IPS-15b (cell line): ENCODE results near the gene PGLYRP1.

Experiments used
- H3K27me3 ChIP-seq: one replicate; pipeline ENCODE4 v1.6.1; 2013; ENCODE audit warnings: low read length; ENCODE audit not compliant: control insufficient read depth, insufficient read depth
- H3K36me3 ChIP-seq: one replicate; pipeline ENCODE4 v1.6.1; 2013; ENCODE audit warnings: low read length; ENCODE audit not compliant: control insufficient read depth, insufficient read depth
- H3K4me1 ChIP-seq: one replicate; pipeline ENCODE4 v1.6.1; 2013; ENCODE audit warnings: mild to moderate bottlenecking, low read length; ENCODE audit not compliant: control insufficient read depth, insufficient read depth
- H3K4me3 ChIP-seq: one replicate; pipeline ENCODE4 v1.5.1; 2013; ENCODE audit warnings: low read depth, low read length
- H3K9ac ChIP-seq: one replicate; pipeline ENCODE4 v1.6.1; 2013; ENCODE audit warnings: low read depth, mild to moderate bottlenecking, low read length
- H3K9me3 ChIP-seq: one replicate; pipeline ENCODE4 v1.6.1; 2013; ENCODE audit warnings: mild to moderate bottlenecking, low read length; ENCODE audit not compliant: control insufficient read depth, insufficient read depth

Gene PGLYRP1

DNA sequence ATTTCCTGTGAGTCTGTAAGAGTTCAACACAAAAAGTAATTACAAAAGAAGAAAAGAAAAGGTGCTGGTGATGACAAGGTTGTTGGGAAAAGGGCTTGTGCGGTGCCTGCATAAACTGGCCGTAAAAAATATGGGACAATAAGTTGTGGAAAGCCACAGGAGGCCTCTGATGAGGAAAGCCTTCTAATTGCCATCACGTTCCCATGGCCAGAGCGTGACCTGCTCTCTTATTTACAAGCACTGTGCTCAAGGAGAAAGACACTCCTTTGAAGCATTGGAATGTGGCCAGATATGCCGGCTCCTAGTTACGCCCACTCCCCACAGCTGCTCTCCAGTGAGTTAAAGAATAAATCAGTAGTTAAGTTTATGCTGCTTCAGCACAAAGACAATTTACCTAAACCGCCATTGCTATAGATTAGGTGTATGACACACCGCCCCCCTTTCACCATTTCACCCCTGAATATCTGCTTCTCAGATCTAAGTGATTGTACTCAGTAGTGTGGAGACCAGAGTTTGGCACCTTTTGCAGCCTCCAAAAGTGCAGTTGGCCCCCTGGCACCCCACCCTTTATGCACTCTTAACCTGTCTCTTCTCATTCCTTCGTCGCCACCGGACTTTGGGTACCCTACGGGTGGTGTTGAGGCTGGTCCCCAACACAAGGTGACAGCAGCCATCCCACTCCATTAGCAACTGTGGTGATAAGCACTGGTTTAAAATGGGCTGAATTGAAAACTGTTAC is 8.1 kb upstream of the PGLYRP1 start:
- Histone ChIP-seq H3K9me3 (no peaks in the 10 kb centered on the region), H3K27me3 (no peaks in the 10 kb centered on the region), H3K4me1 (no peaks in the 10 kb centered on the region), H3K36me3 (peaks cover 3% of the 10 kb centered on the region), H3K4me3 (no peak overlapping the region), H3K9ac (no peak overlapping the region)

- H3K27me3 ChIP-seq, result no peaks in the 10 kb centered on the region
Measured at GRCh38 chr19:46025835-46026234, 3.0 kb upstream of the PGLYRP1 start.

DNA sequence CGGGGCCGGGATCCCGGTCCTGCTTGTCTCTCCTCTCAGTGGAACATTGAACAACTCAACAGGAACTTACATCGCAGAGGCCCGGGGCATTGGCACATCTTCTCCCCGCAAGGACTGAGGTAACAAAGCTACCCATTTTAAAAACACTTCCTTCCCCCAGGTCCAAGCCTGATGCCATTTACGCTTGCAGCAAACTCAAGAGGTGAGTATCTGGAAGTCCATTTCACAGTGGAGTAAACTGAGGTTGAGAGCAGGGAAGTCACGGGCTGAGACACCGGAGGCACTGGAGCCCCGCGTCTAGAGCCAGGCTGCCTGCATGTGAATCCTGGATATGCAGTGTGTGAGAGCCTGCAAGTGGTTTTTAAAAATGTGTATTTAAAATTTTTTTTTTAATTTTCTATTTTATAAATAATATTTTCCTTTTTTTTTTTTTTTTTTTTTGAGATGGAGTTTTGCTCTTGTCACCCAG is 492 bp upstream of the PGLYRP1 start:
- peaks cover 3% of the 10 kb centered on the region for H3K4me1 ChIP-seq
- no peak overlapping the region for H3K9ac ChIP-seq
- H3K4me3 ChIP-seq, result no peak overlapping the region
- peaks cover 10% of the 10 kb centered on the region for H3K36me3 ChIP-seq
- H3K9me3 ChIP-seq, result no peaks in the 10 kb centered on the region
- H3K27me3 ChIP-seq, result no peaks in the 10 kb centered on the region

More at GRCh38 chr19:46025835-46026234, 3.0 kb upstream of the PGLYRP1 start:
- peaks cover 3% of the 10 kb centered on the region for H3K36me3 ChIP-seq
- peaks cover 3% of the 10 kb centered on the region for H3K4me1 ChIP-seq
- H3K9ac ChIP-seq, result no peak overlapping the region
- no peaks in the 10 kb centered on the region for H3K9me3 ChIP-seq
- H3K4me3 ChIP-seq, result no peak overlapping the region

DNA sequence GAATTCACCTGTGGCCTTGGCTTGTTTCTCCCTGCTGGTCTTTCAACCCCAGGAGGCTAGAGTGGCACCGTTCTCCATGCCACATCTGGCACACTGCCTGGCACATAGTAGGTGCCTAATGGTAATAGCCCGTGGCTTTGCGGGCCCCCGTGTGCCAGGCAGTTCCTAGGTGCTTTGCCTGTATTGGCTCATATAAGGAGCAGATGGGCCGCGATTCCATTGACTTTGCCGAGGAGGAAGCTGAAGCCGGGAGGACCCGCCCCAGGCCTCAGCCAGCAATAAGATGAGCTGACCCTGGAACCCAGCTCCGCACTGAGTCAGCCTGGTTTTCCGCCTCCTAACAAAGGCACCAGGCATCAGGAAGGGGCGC is 807 bp downstream of the PGLYRP1 start:
- Histone ChIP-seq H3K36me3 (peaks cover 14% of the 10 kb centered on the region), H3K9me3 (no peaks in the 10 kb centered on the region), H3K4me3 (no peak overlapping the region), H3K4me1 (peaks cover 3% of the 10 kb centered on the region), H3K27me3 (no peaks in the 10 kb centered on the region), H3K9ac (no peak overlapping the region)

- H3K36me3 ChIP-seq, result peaks cover 11% of the 10 kb centered on the region
- H3K4me1 ChIP-seq, result peaks cover 3% of the 10 kb centered on the region
- H3K27me3 ChIP-seq, result no peaks in the 10 kb centered on the region
- H3K9ac ChIP-seq, result peak overlapping the region; percentile 39
- no peak overlapping the region for H3K4me3 ChIP-seq
- no peaks in the 10 kb centered on the region for H3K9me3 ChIP-seq
Measured at GRCh38 chr19:46021531-46022041, 1.3 kb downstream of the PGLYRP1 start.

- H3K27me3 ChIP-seq, result peaks cover 7% of the 10 kb centered on the region
- H3K9ac ChIP-seq, result no peak overlapping the region
- no peaks in the 10 kb centered on the region for H3K9me3 ChIP-seq
- H3K4me3 ChIP-seq, result no peak overlapping the region
- peaks cover 3% of the 10 kb centered on the region for H3K4me1 ChIP-seq
- H3K36me3 ChIP-seq, result peaks cover 10% of the 10 kb centered on the region
Measured at GRCh38 chr19:46020819-46021125, 2.1 kb downstream of the PGLYRP1 start.

DNA sequence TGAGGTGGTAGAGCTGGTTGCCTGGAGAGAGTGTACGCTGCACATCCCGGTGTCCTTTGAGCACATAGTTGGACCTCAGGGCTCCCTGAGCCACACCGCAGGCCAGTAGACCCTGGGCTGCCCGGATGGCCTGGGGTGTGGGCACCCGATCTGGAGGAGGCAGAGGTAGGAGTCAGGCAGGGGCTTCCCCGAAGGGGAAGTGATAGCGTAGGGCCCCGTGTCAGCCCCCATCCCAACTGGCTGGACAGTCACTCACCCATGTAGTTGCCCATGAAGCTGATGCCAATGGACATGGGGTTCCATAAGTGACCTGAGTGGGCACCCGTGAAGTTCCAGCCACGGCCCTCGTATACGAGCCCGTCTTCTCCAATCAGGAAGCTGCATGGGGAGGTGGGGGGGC is 3.6 kb downstream of the PGLYRP1 start:
- Histone ChIP-seq H3K4me1 (peaks cover 8% of the 10 kb centered on the region), H3K36me3 (peaks cover 10% of the 10 kb centered on the region), H3K4me3 (no peak overlapping the region), H3K9ac (no peak overlapping the region), H3K27me3 (peaks cover 17% of the 10 kb centered on the region), H3K9me3 (no peaks in the 10 kb centered on the region)

DNA sequence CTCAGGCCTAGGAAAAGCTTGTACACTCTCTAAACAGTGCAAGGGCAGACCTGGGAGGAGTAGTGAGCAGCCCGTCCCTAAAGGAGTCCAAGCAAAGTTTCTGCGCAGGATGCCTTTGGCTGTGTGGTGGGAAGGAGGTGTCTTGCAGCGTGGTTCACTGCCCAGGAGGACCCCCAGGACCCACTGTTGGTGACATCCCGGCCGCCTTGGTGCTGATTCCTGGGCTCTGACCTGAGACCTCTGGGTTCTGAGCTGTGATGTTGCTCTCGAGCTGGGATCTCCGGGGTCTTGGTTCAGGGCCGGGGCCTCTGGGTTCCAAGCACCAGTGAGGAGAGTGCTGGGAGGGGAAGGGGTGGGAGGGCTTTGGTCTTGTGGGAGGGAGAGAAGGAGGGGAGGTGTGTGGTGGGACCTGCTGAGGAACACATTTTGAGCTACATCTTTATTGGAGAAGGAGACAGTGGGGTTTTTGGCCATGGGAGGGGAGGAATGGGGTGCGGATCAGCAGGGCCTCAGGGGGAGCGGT is 4.1 kb downstream of the PGLYRP1 start:
- Histone ChIP-seq H3K9me3 (no peaks in the 10 kb centered on the region), H3K27me3 (peaks cover 20% of the 10 kb centered on the region), H3K4me3 (no peak overlapping the region), H3K36me3 (peaks cover 10% of the 10 kb centered on the region), H3K9ac (no peak overlapping the region), H3K4me1 (peaks cover 8% of the 10 kb centered on the region)

DNA sequence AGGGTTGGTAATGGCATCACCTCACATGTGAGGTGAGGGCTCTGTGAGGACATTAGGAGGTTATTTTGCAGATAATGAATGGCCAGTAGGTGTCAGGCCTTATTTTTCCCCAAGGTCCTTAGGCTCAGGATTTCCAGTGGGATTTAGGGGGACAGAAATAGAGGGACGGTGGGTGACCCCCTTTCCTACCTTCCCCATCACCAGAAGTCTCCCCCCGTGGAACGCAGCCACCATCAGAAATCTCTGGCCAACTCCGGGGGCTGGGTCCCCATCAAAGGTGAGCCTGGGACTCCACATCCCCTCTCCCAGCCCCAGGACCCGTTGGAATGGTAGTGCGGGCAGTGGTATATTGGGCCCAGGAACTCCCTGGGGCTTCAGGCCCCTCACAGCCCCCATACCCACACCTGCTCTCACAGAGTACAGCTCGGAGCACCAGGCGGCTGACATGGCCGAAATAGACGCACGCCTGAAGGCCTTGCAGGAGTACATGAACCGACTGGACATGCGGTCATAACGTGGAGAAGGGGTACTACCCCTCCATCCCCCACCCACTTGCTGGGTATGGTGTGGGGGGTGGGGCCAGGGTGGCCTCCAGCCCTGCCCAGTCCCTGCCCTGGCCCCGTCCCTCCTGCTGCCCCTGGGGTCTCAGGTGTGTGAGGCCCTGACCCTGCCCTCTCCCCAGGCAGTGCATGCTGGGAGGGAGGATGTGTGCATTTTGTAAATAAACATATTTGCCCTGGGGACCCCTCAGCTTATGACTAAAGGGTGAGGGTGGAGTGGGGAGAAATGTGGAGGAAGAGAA is 4.8 kb downstream of the PGLYRP1 start:
- Histone ChIP-seq H3K9me3 (no peaks in the 10 kb centered on the region), H3K9ac (no peak overlapping the region), H3K27me3 (peaks cover 20% of the 10 kb centered on the region), H3K36me3 (peaks cover 10% of the 10 kb centered on the region), H3K4me3 (no peak overlapping the region), H3K4me1 (peaks cover 8% of the 10 kb centered on the region)

- no peaks in the 10 kb centered on the region for H3K9me3 ChIP-seq
- peaks cover 20% of the 10 kb centered on the region for H3K27me3 ChIP-seq
- no peak overlapping the region for H3K4me3 ChIP-seq
- peaks cover 8% of the 10 kb centered on the region for H3K4me1 ChIP-seq
- peaks cover 10% of the 10 kb centered on the region for H3K36me3 ChIP-seq
- no peak overlapping the region for H3K9ac ChIP-seq
Measured at GRCh38 chr19:46017095-46017429, 5.8 kb downstream of the PGLYRP1 start.

GRCh38 chr19:46016426-46017094 is 6.3 kb downstream of the PGLYRP1 start:
- H3K9ac ChIP-seq, result no peak overlapping the region
- H3K9me3 ChIP-seq, result no peaks in the 10 kb centered on the region
- H3K4me1 ChIP-seq, result peaks cover 4% of the 10 kb centered on the region
- H3K4me3 ChIP-seq, result peak overlapping the region; percentile 72
- H3K36me3 ChIP-seq, result peaks cover 10% of the 10 kb centered on the region
- H3K27me3 ChIP-seq, result peaks cover 20% of the 10 kb centered on the region
